DOHH2 (cell line): ENCODE data around the gene SH3BP5.
A peak's percentile ranks its signal among the peaks of the same experiment; 100 is the strongest.

Experiments used
- H3F3A ChIP-seq: fragments of 200-600 bp; sonication (generic), shearing (Covaris generic); 2 replicates; pipeline ENCODE4 v1.6.0; 2016; ENCODE audit warnings: antibody characterized with exemption, mild to moderate bottlenecking; ENCODE audit not compliant: control insufficient read depth, insufficient read depth
- H3K27ac ChIP-seq: fragments of 200-600 bp; sonication (generic); 2 replicates; pipeline ENCODE4 v1.5.1; 2014; ENCODE audit warnings: low read depth, mild to moderate bottlenecking, low read length, moderate library complexity
- H3K27me3 ChIP-seq: fragments of 200-600 bp; sonication (generic); 2 replicates; pipeline ENCODE4 v1.6.1; 2014; ENCODE audit warnings: mild to moderate bottlenecking, low read length, mixed read lengths; ENCODE audit not compliant: control insufficient read depth
- H3K36me3 ChIP-seq: fragments of 200-600 bp; sonication (generic); 2 replicates; pipeline ENCODE4 v1.6.1; 2014; ENCODE audit warnings: mild to moderate bottlenecking, low read length, moderate library complexity, mixed read lengths; ENCODE audit not compliant: control insufficient read depth
- H3K4me1 ChIP-seq: fragments of 200-600 bp; sonication (generic); 2 replicates; pipeline ENCODE4 v1.6.1; 2014; ENCODE audit warnings: mild to moderate bottlenecking, low read length, mixed read lengths; ENCODE audit not compliant: control insufficient read depth
- H3K4me2 ChIP-seq: fragments of 200-600 bp; sonication (generic); 2 replicates; pipeline ENCODE4 v1.6.0; 2014; ENCODE audit warnings: mild to moderate bottlenecking, low read length, moderate library complexity
- H3K4me3 ChIP-seq: fragments of 200-600 bp; sonication (generic); 2 replicates; pipeline ENCODE4 v1.5.1; 2014; ENCODE audit warnings: mild to moderate bottlenecking, low read length, mixed read lengths
- H3K79me2 ChIP-seq: fragments of 200-600 bp; sonication (generic); 2 replicates; pipeline ENCODE4 v1.6.1; 2014; ENCODE audit warnings: mild to moderate bottlenecking, low read length, mixed read lengths; ENCODE audit not compliant: control insufficient read depth
- H3K9me2 ChIP-seq: fragments of 200-600 bp; sonication (generic); replicated peaks from 2 replicates; pipeline ENCODE4 v1.6.1; 2014; ENCODE audit warnings: mild to moderate bottlenecking, low read length, mixed read lengths; ENCODE audit not compliant: control insufficient read depth
- H3K9me3 ChIP-seq: fragments of 200-600 bp; sonication (generic); 2 replicates; pipeline ENCODE4 v1.6.1; 2014; ENCODE audit warnings: antibody characterized with exemption, low read length, mixed read lengths; ENCODE audit not compliant: control insufficient read depth, insufficient read depth
- H4K20me1 ChIP-seq: fragments of 200-600 bp; sonication (generic); 2 replicates; pipeline ENCODE4 v1.6.0; 2014; ENCODE audit warnings: low read depth, mild to moderate bottlenecking, antibody characterized with exemption, low read length, moderate library complexity; ENCODE audit not compliant: control insufficient read depth, insufficient read depth
- CTCF ChIP-seq: fragments of 200-600 bp; sonication (generic); IDR thresholded peaks from one replicate; pipeline ENCODE4 v1.5.1; 2014; ENCODE audit warnings: antibody characterized with exemption, mild to moderate bottlenecking, low read depth, low read length; ENCODE audit not compliant: poor library complexity, severe bottlenecking
- EZH2phosphoT487 ChIP-seq: fragments of 200-600 bp; sonication (generic); IDR thresholded peaks from 2 replicates; pipeline ENCODE4 v1.6.1; 2017; ENCODE audit warnings: borderline replicate concordance, mild to moderate bottlenecking, antibody characterized with exemption, low read length, moderate library complexity, mixed read lengths

SH3BP5 gene

GRCh38 chr3:15330031-15330596, 2.3 kb downstream of the SH3BP5 start:
- H3K4me3 ChIP-seq: peak overlapping the region; percentile 88
- H3K79me2 ChIP-seq: peaks cover 67% of the 10 kb centered on the region
- H3K27ac ChIP-seq: peak overlapping the region; percentile 15; the same call in 1 of the 2 replicates
- H3F3A ChIP-seq: peaks cover 14% of the 10 kb centered on the region
- H4K20me1 ChIP-seq: no peaks in the 10 kb centered on the region
- no peaks in the 10 kb centered on the region for H3K9me2 ChIP-seq
- peaks cover 55% of the 10 kb centered on the region for H3K36me3 ChIP-seq
- peaks cover 65% of the 10 kb centered on the region for H3K4me1 ChIP-seq
- no peak for TF ChIP-seq CTCF
- no peaks in the 10 kb centered on the region for H3K27me3 ChIP-seq
- peak overlapping the region; percentile 87 for H3K4me2 ChIP-seq
- H3K9me3 ChIP-seq: no peaks in the 10 kb centered on the region

GRCh38 chr3:15329046-15330005, 3.1 kb downstream of the SH3BP5 start:
- Histone ChIP-seq H3K4me1 (peaks cover 62% of the 10 kb centered on the region), H3K4me2 (peak overlapping the region; percentile 87), H3F3A (peaks cover 14% of the 10 kb centered on the region), H3K27ac (peak overlapping the region; percentile 76), H3K9me3 (no peaks in the 10 kb centered on the region), H3K9me2 (no peaks in the 10 kb centered on the region), H4K20me1 (no peaks in the 10 kb centered on the region), H3K4me3 (0 out of 2 replicates have a peak overlapping the region, but pooled peaks have one; percentile 1), H3K27me3 (no peaks in the 10 kb centered on the region), H3K79me2 (peaks cover 75% of the 10 kb centered on the region), H3K36me3 (peaks cover 57% of the 10 kb centered on the region)
- TF ChIP-seq EZH2phosphoT487: no peak
- no peak for TF ChIP-seq CTCF

DNA sequence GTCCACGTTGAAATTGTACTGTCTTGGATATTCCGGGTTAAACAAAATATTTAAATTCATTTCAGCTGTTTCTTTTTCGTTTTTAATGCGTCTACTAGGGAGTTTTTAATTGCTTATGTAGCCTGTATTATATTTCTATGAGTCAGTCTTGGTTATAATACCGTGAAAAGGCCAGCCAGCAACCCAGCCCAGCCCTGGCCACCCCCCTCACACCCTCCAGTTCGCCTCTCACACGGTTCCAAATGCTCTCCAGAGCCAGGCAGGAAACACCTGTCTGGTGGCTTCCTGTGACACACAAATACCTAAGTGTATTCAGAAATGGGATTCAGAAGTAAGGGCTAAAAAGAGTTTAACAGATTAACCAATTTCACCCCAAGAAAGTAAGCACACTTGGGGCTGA, 4.4 kb downstream of the SH3BP5 start:
- Histone ChIP-seq H3K4me2 (peak overlapping the region; percentile 87), H3K4me1 (peaks cover 48% of the 10 kb centered on the region), H3K4me3 (peak overlapping the region; percentile 51), H3K27me3 (no peaks in the 10 kb centered on the region), H3K9me3 (no peaks in the 10 kb centered on the region), H3K79me2 (peaks cover 88% of the 10 kb centered on the region), H3K9me2 (no peaks in the 10 kb centered on the region), H3K27ac (peak overlapping the region; percentile 76), H3K36me3 (peaks cover 59% of the 10 kb centered on the region), H4K20me1 (no peaks in the 10 kb centered on the region), H3F3A (peaks cover 14% of the 10 kb centered on the region)
- TF ChIP-seq EZH2phosphoT487: no peak
- no peak for TF ChIP-seq CTCF
